Spleen (tissue), 11 donors: ENCODE data around the gene CNTNAP5. TPM values are rescaled to one million over a fixed set of nuclear protein-coding genes. Genes with fewer than 3 reads are reported as not detected.

Experiments used
- DNase-seq: peaks from one replicate; pipeline ENCODE4 v3.0.0-alpha.2; 2020
- H3K27ac ChIP-seq, 8 donors: fragments of 200-600 bp; sonication (generic) in 7 of 8; 1 replicate in 4 of 8; 2 replicates in 4 of 8; pipeline versions ENCODE4 v1.5.0 to v1.8.0; 2016 to 2021; ENCODE audit warnings: inconsistent platforms in 4 of 8, mild to moderate bottlenecking in 4 of 8, moderate library complexity in 1 of 8
- H3K27me3 ChIP-seq, 7 donors: fragments of 200-600 bp; sonication (generic) in 6 of 7; replicated peaks in 1 of 7; 1 replicate in 4 of 7; 2 replicates in 3 of 7; pipeline versions ENCODE4 v1.5.0 to v1.8.0; 2016 to 2021; ENCODE audit warnings: inconsistent platforms in 3 of 7, mild to moderate bottlenecking in 1 of 7
- H3K36me3 ChIP-seq, 6 donors: fragments of 200-600 bp; sonication (generic) in 5 of 6; 1 replicate in 4 of 6; 2 replicates in 2 of 6; pipeline versions ENCODE4 v1.5.0 to v1.8.0; 2016 to 2021; ENCODE audit warnings: inconsistent platforms in 2 of 6
- H3K4me1 ChIP-seq, 6 donors: fragments of 200-600 bp; sonication (generic) in 5 of 6; 1 replicate in 3 of 6; 2 replicates in 3 of 6; pipeline versions ENCODE4 v1.5.0 to v1.8.0; 2016 to 2021; ENCODE audit warnings: inconsistent platforms in 3 of 6
- H3K4me3 ChIP-seq, 8 donors: fragments of 200-600 bp; sonication (generic) in 7 of 8; 1 replicate in 4 of 8; 2 replicates in 4 of 8; pipeline versions ENCODE4 v1.5.0 to v1.8.0; 2016 to 2021; ENCODE audit warnings: inconsistent platforms in 4 of 8, mild to moderate bottlenecking in 4 of 8, moderate library complexity in 2 of 8
- H3K9me3 ChIP-seq, 8 donors: fragments of 200-600 bp; sonication (generic) in 7 of 8; 1 replicate in 4 of 8; 2 replicates in 4 of 8; pipeline versions ENCODE4 v1.5.0 to v1.8.0; 2016 to 2021; ENCODE audit warnings: inconsistent platforms in 4 of 8
- POLR2A ChIP-seq, 3 donors: fragments of 450-650 bp; IDR thresholded peaks; one replicate each; pipeline ENCODE4 v1.5.1; 2017; ENCODE audit warnings: antibody characterized with exemption in 3 of 3, mild to moderate bottlenecking in 1 of 3
- POLR2AphosphoS5 ChIP-seq, 3 donors: sonication (generic); formaldehyde crosslinking; IDR thresholded peaks; one replicate each; pipeline ENCODE4 v1.5.1; 2017; ENCODE audit warnings: antibody characterized with exemption in 3 of 3
- WGBS, 5 donors: extraction: QIAGEN DNeasy Blood & Tissue Kit in 3 of 5; methylation state at CpG; one replicate each; pipeline versions ENCODE4 v1.1.5 to v1.1.7; 2013 to 2018; 5-methylcytosine and 5-hydroxymethylcytosine counted together
- intact Hi-C: fragments of 100-400 bp; cut with DNase I; formaldehyde crosslinking; loops from one replicate; pipeline ENCODE4 v1.15.0; 2023; ENCODE audit warnings: low total_unique reads
- polyA plus RNA-seq, 3 donors: library from polyadenylated mRNA; stranded (reverse); fragments of 200-250 nt; gene quantifications; one replicate each; pipeline ENCODE4 v1.2.1, GENCODE V29; 2013
- total RNA-seq, 7 donors: library from RNA; depleted of rRNA in 3 of 7; stranded (reverse); fragments of >200 nt in 3 of 7; fragmentation: NEBNext Ultra II Directional in 4 of 7; extraction: Animal tissue kit (Norgen Biotek cat#: 25700) in 4 of 7; gene quantifications; one replicate each; pipeline versions ENCODE4 v1.1.0 to v1.2.1, GENCODE V29; 2016 to 2021
- TF ChIP-seq, protein P1 (sequence below), 11 experiments: fragments of 200-600 bp in 7 of 11; fragments of 450-650 bp in 4 of 11; sonication (generic) in 4 of 11; IDR thresholded peaks in 8 of 11; conservative IDR thresholded peaks in 3 of 11; 1 replicate in 7 of 11; 2 replicates in 4 of 11; pipeline versions ENCODE4 v1.4.0 to v1.8.0; 2016 to 2021; ENCODE audit warnings: antibody characterized with exemption in 11 of 11, inconsistent platforms in 4 of 11, mild to moderate bottlenecking in 1 of 11
- donor health status: healthy with polysubstance abuse.
- donor health status: DM: no; HTN: no; CAD: no; lungs with moderate emphysema.
- donor health status: DM: no; HTN: no; CAD: no.
- donor health status: Bipolar disorder and iron deficiency.
- donor health status: healthy.
- donor health status: DM: no; HTN: no; CAD: no.
- donor health status: DM: yes; HTN: yes; CAD: no.

CNTNAP5 gene
- total and polyA plus RNA-seq, 10 donors = 0.18 TPM; not detected in 9

DNA sequence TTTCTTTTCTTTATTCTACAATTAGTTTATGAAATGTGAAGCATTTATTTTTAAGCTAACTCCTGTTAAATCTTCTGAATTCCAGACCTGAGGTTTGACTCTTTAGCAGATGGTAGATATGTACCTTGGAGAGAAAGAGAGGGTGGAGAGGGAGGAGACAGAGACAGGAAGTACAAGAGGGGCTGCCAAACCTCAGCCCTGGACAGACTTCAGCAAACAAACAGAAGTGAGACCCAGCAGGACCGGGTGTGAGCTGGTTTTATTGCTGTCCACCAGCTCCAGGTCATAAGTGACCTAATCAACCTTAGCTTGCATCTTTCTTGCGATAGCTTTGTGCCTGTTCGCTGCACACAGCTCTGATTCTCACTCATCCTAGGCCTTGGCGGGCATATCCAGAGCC, 168.6 kb downstream of the CNTNAP5 start:
- TF ChIP-seq POLR2A (IDR thresholded peaks at IDR 0.05) = no peak
- TF ChIP-seq, protein P1, sequence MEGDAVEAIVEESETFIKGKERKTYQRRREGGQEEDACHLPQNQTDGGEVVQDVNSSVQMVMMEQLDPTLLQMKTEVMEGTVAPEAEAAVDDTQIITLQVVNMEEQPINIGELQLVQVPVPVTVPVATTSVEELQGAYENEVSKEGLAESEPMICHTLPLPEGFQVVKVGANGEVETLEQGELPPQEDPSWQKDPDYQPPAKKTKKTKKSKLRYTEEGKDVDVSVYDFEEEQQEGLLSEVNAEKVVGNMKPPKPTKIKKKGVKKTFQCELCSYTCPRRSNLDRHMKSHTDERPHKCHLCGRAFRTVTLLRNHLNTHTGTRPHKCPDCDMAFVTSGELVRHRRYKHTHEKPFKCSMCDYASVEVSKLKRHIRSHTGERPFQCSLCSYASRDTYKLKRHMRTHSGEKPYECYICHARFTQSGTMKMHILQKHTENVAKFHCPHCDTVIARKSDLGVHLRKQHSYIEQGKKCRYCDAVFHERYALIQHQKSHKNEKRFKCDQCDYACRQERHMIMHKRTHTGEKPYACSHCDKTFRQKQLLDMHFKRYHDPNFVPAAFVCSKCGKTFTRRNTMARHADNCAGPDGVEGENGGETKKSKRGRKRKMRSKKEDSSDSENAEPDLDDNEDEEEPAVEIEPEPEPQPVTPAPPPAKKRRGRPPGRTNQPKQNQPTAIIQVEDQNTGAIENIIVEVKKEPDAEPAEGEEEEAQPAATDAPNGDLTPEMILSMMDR (IDR thresholded peaks at IDR 0.05 in 8 of 11, conservative IDR thresholded peaks at IDR 0.05 in 3 of 11) = no peak
- TF ChIP-seq POLR2AphosphoS5 (IDR thresholded peaks at IDR 0.05) = no peak
- no peak overlapping the region for H3K4me3 ChIP-seq
- H3K9me3 ChIP-seq = no peaks in the 10 kb centered on the region
- H3K27ac ChIP-seq = no peak overlapping the region
- H3K4me1 ChIP-seq = no peaks in the 10 kb centered on the region
- DNase-seq = no peak
- intact Hi-C loops = no loop called here
- H3K27me3 ChIP-seq = no peaks in the 10 kb centered on the region
- 73 to 77% (median 76%) methylated on average over 4 of the region's 4 CpGs for WGBS, 5 donors
- no peaks in the 10 kb centered on the region for H3K36me3 ChIP-seq

DNA sequence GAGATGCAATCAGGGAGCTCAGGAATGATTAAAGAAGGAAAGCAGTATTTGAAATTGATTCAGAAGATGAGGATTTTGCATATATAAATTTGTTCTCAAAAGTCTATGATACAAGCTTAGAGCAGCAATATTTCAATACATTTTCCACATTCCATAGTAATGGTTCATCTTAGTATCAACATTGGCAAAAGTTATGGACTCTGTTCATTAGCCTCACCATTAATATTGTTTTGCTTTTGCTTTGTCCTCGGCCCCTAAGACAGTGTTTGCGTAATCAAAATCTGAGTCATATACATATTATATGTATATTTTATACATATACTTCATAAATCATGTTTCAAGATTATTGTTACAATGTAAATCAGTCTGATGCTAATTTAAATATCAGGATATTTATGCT, 176.6 kb downstream of the CNTNAP5 start:
- Histone ChIP-seq H3K4me3 (no peak overlapping the region), H3K4me1 (no peaks in the 10 kb centered on the region), H3K27ac (no peak overlapping the region), H3K9me3 (peaks cover 0 to 32% (median 2%) of the 10 kb centered on the region in 8 donors), H3K27me3 (no peaks in the 10 kb centered on the region), H3K36me3 (no peaks in the 10 kb centered on the region)
- TF ChIP-seq POLR2A (IDR thresholded peaks at IDR 0.05) = no peak
- DNase-seq = no peak
- WGBS, 5 donors = 83 to 93% (median 89%) methylated on average over 2 of the region's 2 CpGs
- intact Hi-C loops = no loop called here

DNA sequence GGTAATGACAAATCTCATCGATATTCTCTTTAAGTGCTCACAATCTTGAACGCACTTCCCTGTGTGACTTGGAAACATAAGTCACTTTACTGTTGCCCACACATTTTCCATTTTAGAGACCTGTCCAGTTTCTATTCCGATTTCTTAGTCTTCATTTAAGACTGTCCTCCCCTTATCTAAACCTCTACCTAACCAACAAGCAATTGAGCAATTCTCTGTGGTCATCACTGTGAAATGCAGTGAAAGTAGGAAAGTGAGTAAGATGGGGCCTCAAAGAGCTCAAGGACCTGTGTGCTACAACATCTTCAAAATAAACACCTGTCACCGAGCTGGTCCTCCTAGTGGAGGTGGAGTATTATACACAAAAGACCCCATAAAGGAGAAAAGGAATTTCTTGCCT, 184.4 kb downstream of the CNTNAP5 start:
- no peak for DNase-seq
- H3K9me3 ChIP-seq = peaks cover 0 to 17% (median 0%) of the 10 kb centered on the region in 8 donors
- no peaks in the 10 kb centered on the region for H3K36me3 ChIP-seq
- intact Hi-C loops = no loop called here
- H3K4me3 ChIP-seq = no peak overlapping the region
- no peaks in the 10 kb centered on the region for H3K27me3 ChIP-seq
- TF ChIP-seq POLR2AphosphoS5 (IDR thresholded peaks at IDR 0.05) = no peak
- TF ChIP-seq, protein P1 (IDR thresholded peaks at IDR 0.05 in 8 of 11, conservative IDR thresholded peaks at IDR 0.05 in 3 of 11) = no peak
- no peak for TF ChIP-seq POLR2A (IDR thresholded peaks at IDR 0.05)
- 82 to 91% (median 83%) methylated on average over 4 of the region's 4 CpGs for WGBS, 5 donors
- H3K27ac ChIP-seq = no peak overlapping the region
- H3K4me1 ChIP-seq = no peaks in the 10 kb centered on the region

DNA sequence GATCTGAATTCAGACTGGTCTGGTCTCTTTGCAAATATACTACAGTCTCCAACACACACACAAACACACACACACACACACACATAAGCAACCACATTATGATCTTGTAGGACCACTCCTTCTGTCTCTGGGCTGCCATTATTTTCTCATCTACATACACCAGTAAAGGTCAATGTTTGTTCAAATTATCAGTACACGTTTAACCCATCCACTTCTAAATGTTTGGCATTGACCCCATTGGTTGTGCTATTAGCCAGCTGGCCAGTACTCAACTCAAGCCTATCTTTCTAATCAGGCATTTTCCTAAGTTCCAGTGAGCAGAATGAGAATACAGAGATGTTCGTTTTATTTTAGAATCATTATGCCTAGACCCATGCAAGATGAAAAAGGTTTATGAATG, 186.4 kb downstream of the CNTNAP5 start:
- H3K27me3 ChIP-seq = no peaks in the 10 kb centered on the region
- no peaks in the 10 kb centered on the region for H3K36me3 ChIP-seq
- H3K4me1 ChIP-seq = no peaks in the 10 kb centered on the region
- DNase-seq = no peak
- H3K27ac ChIP-seq = no peak overlapping the region
- peaks cover 0 to 5% (median 0%) of the 10 kb centered on the region in 8 donors for H3K9me3 ChIP-seq
- 52 to 73% (median 58%) methylated on average over 2 of the region's 2 CpGs for WGBS, 5 donors
- H3K4me3 ChIP-seq = no peak overlapping the region
- intact Hi-C loops = no loop called here
- no peak for TF ChIP-seq POLR2AphosphoS5 (IDR thresholded peaks at IDR 0.05)
- no peak for TF ChIP-seq POLR2A (IDR thresholded peaks at IDR 0.05)
- TF ChIP-seq, protein P1 (IDR thresholded peaks at IDR 0.05 in 8 of 11, conservative IDR thresholded peaks at IDR 0.05 in 3 of 11) = no peak
